SK-N-SH treated with all-trans-retinoic acid at 6 μM for 48 hours (cell line): Measurements from ENCODE around the gene PLEKHO1.

ENCODE experiments used
- CSDC2 ChIP-seq: fragments of 250-450 bp; sonication (Bioruptor Pico); IDR thresholded peaks from 2 replicates; pipeline ENCODE4 v1.5.0; 2020; ENCODE audit warnings: mild to moderate bottlenecking, moderate library complexity
- ESRRG ChIP-seq: fragments of 250-450 bp; sonication (Bioruptor Pico); IDR thresholded peaks from 2 replicates; pipeline ENCODE4 v1.6.1; 2021; ENCODE audit warnings: mild to moderate bottlenecking
- ISL1 ChIP-seq: fragments of 250-450 bp; sonication (Bioruptor Pico); IDR thresholded peaks from 2 replicates; pipeline ENCODE4 v2.1.2; 2022; ENCODE audit warnings: mild to moderate bottlenecking, moderate library complexity
- TOX ChIP-seq: fragments of 250-450 bp; sonication (Bioruptor Pico); IDR thresholded peaks from 2 replicates; pipeline ENCODE4 v1.8.0; 2021; ENCODE audit warnings: mild to moderate bottlenecking, moderate library complexity, borderline replicate concordance
- ZFP3 ChIP-seq: fragments of 250-450 bp; sonication (Bioruptor Pico); IDR thresholded peaks from 2 replicates; pipeline ENCODE4 v1.5.0; 2020; ENCODE audit warnings: mild to moderate bottlenecking, moderate library complexity
- ZNF565 ChIP-seq: fragments of 450-650 bp; formaldehyde crosslinking; conservative IDR thresholded peaks from 2 replicates; pipeline ENCODE4 v1.5.0; 2020; ENCODE audit warnings: low read depth, mild to moderate bottlenecking, moderate library complexity
- ZNF70 ChIP-seq: fragments of 450-650 bp; formaldehyde crosslinking; IDR thresholded peaks from 2 replicates; pipeline ENCODE4 v1.5.0; 2020; ENCODE audit warnings: mild to moderate bottlenecking, moderate library complexity

- TF ChIP-seq ESRRG (CRISPR knock-in tag) (no peak), ISL1 (CRISPR knock-in tag) (no peak), ZNF565 (no peak), ZNF70 (CRISPR knock-in tag) (no peak), TOX (CRISPR knock-in tag) (no peak), ZFP3 (no peak), CSDC2 (no peak)
Measured at GRCh38 chr1:150173141-150173585, 23.4 kb downstream of the PLEKHO1 start.
